ENCODE results near the gene GRIK1.

The GRIK1 gene

GRCh38 chr21:29691616-29692491, 247.9 kb downstream of the GRIK1 start:
- DNase-seq: no peak
- intact Hi-C loops (cut with DNase I): no loop called here

- no peak for DNase-seq
- intact Hi-C loops (cut with DNase I): no loop called here
These were observed 250.0 kb downstream of the GRIK1 start for GRCh38 chr21:29689753-29690152.

GRCh38 chr21:29684106-29684505, 255.7 kb downstream of the GRIK1 start:
- intact Hi-C loops (cut with DNase I): no loop called here
- DNase-seq: no peak

- DNase-seq: no peak
- intact Hi-C loops (cut with DNase I): no loop called here
These were observed 257.0 kb downstream of the GRIK1 start for GRCh38 chr21:29682800-29683199.

GRCh38 chr21:29680273-29680672, 259.5 kb downstream of the GRIK1 start:
- DNase-seq: no peak
- intact Hi-C loops (cut with DNase I): no loop called here

- intact Hi-C loops (cut with DNase I): no loop called here
- DNase-seq: no peak
These were observed 261.2 kb downstream of the GRIK1 start for GRCh38 chr21:29678626-29679025.

GRCh38 chr21:29677326-29677725, 262.5 kb downstream of the GRIK1 start:
- DNase-seq: no peak
- intact Hi-C loops (cut with DNase I): no loop called here

- intact Hi-C loops (cut with DNase I): no loop called here
- DNase-seq: no peak
These were observed 263.4 kb downstream of the GRIK1 start for GRCh38 chr21:29676395-29676794.

- intact Hi-C loops (cut with DNase I): no loop called here
- no peak for DNase-seq
These were observed 264.3 kb downstream of the GRIK1 start for GRCh38 chr21:29675451-29675850.

GRCh38 chr21:29674343-29674742, 265.5 kb downstream of the GRIK1 start:
- intact Hi-C loops (cut with DNase I): no loop called here
- no peak for DNase-seq

GRCh38 chr21:29673096-29673610, 266.6 kb downstream of the GRIK1 start:
- DNase-seq: no peak
- intact Hi-C loops (cut with DNase I): no loop called here

- DNase-seq: no peak
- intact Hi-C loops (cut with DNase I): no loop called here
These were observed 268.1 kb downstream of the GRIK1 start for GRCh38 chr21:29671728-29672127.

- DNase-seq: no peak
- intact Hi-C loops (cut with DNase I): no loop called here
These were observed 269.6 kb downstream of the GRIK1 start for GRCh38 chr21:29670228-29670627.

- intact Hi-C loops (cut with DNase I): no loop called here
- no peak for DNase-seq
These were observed 270.4 kb downstream of the GRIK1 start for GRCh38 chr21:29669416-29669815.

- intact Hi-C loops (cut with DNase I): no loop called here
These were observed 272.1 kb downstream of the GRIK1 start for GRCh38 chr21:29667651-29668050.

GRCh38 chr21:29664615-29665014, 275.2 kb downstream of the GRIK1 start:
- intact Hi-C loops (cut with DNase I): no loop called here
- DNase-seq: no peak

More at GRCh38 chr21:29667651-29668050, 272.1 kb downstream of the GRIK1 start:
- no peak for DNase-seq

- no peak for DNase-seq
These were observed 277.9 kb downstream of the GRIK1 start for GRCh38 chr21:29661672-29662442.

GRCh38 chr21:29660047-29660720, 279.6 kb downstream of the GRIK1 start:
- intact Hi-C loops (cut with DNase I): no loop called here
- no peak for DNase-seq

More at GRCh38 chr21:29661672-29662442, 277.9 kb downstream of the GRIK1 start:
- intact Hi-C loops (cut with DNase I): no loop called here

GRCh38 chr21:29658934-29659203, 280.9 kb downstream of the GRIK1 start:
- DNase-seq: no peak
- intact Hi-C loops (cut with DNase I): no loop called here

Data from head of caudate nucleus (tissue), 42 donors.